GM18526 (cell line): Measurements from ENCODE around the gene CEP128.

ENCODE experiments used
- POLR2A ChIP-seq: IDR thresholded peaks from 3 replicates; pipeline ENCODE4 v1.6.1; 2011; ENCODE audit not compliant: insufficient read length; ENCODE audit errors: extremely low read depth

The CEP128 gene

DNA sequence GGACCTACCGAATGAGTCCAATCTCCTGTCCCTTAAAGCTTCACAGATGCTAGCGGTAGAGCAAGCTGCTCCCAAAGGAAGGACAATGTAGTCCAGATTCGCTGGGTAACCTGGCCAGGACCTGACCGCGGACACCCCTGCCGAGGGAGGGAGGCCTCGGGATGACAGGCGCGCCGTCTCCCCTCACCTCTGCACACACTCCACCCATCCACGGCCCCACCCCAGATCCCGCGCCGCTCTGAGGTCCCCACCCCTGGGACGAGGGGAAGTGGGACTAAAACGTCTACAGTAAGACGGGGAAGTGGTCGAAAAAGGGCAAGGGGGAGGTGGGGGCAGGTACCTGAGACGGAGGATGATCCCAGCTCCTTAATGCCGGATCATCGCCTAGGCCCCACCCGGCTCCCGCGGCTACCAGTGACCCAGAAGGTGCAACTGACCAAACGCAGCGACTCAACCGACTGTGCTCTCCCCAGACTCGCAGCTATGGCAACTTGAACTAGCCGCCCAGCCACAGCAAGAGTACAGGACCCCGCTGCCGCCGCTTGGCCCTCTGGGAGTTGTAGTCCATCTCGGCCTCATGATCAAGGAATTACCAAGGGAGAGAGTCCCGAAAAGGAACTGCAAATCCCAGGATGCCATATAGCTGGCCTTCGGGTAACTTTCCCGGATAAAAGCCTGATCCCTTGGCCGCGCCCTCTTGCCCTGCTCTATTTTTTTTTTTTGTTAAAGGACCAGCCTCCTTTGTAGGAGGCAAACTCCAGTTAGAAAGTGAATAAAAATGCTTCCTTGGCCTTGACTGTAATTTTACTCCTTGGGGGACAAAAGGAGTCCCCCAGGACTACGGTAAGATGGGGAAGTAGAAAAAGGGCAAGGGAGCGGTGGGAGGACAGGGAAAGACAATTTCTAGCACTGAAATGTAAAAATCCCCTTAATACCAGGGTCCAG lies at the start of gene CEP128:
CEP128 (minus strand) TSS at position 498 of the 945 bp plus-strand sequence.
- TF ChIP-seq POLR2A = peak; percentile 53

DNA sequence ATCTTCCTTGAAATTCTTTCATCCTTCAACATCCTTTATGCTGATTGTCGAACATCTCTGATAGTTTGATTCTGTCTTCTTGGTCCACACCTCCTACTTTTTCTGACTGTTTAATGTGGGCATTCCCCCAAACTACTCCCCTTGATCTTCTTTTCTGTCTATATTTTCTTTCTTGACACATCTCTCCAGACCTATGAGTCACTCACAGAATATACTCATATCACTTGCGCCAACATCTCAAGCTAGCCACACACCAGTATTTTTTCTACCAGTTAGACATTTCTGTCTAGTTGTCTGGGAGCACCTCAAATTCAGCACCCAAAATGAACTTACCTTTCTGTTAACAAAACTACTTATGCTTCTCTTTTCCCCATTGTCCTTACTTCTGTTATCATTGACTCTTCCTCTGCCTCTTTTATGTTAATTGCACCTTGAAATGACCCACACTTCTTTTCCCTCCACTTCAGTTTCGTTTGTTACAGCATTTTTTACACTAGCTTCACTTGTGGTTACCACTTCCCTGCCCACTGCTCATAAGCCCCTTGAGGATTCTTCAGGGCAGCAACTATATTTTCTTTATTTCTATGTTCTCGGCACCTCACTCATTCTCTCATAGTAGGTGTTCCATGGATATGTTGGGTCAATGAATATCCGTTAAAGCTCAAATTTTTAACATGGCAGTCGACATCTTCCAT lies 47.3 kb upstream of the CEP128 start:
- no peak for TF ChIP-seq POLR2A

DNA sequence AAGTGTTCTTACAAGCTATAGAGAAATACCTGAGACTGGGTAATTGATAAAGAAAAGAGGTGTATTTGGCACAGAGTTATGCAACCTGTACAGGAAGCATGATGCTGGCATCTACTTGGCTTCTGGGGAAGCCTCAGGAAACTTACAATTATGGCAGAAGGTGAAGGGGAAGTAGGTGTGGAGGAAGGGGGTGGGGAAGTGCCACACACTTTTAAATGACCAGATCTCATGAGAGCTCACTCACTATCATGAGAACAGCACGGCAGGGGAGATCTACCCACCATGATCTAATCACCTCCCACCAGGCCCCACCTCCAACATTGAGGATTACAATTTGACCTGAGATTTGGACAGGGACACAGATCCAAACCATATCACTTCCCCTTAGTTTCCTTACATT lies 46.7 kb upstream of the CEP128 start:
- no peak for TF ChIP-seq POLR2A

DNA sequence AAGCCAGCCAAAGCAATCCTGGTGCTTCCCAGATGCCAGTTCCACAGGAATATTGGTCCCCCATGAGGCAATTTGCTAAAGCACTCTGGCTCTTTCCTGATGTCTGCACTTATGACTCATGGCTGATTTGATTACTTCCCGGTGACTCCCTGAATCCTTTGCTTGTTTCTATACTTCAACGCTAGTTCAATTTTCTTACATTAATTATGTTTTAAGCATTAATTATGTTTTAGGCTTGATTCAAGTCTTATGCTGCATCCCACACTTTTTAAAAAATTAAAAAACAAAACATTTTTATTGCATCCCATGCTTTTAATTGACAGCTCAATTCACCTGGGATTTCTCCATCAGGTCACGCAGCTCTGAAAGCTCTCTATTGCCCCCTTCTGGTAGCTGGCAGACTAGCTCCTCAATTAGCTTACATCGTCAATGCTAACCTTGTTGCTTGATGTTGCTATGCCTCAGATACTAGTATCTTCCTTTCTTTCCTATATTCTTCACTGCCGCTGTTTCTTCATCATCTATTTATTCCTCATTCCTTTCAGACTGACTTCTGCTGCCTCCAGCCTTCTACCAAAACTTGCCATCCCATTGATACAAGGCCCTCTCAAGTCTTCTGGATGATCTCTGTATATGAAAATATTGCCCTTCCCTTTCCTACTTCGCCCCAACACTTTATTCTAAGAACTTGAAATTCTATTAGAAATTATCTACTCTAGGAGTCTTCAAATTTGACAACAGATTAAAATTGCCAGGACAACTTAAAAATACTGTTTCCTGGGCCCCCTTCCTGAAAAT lies 45.9 kb upstream of the CEP128 start:
- no peak for TF ChIP-seq POLR2A

DNA sequence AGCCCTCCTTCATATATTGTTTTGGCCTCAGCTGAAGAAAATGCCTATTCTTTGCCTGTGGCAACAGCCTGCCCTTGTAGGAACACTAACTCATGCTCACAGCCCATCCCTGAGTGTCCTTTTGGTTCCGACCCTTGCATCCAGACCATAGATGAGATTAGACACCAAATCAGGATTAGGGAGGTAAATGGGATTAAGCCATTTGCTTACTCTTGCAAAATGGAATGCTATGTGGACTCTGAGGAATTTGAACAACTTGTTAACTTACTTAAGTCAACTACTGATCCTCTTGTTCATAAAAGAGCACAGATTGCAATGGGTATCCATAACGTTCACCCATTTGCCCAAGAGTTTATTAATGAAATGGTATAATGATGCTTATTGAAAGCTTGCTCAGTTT lies 41.2 kb upstream of the CEP128 start:
- TF ChIP-seq POLR2A = no peak

DNA sequence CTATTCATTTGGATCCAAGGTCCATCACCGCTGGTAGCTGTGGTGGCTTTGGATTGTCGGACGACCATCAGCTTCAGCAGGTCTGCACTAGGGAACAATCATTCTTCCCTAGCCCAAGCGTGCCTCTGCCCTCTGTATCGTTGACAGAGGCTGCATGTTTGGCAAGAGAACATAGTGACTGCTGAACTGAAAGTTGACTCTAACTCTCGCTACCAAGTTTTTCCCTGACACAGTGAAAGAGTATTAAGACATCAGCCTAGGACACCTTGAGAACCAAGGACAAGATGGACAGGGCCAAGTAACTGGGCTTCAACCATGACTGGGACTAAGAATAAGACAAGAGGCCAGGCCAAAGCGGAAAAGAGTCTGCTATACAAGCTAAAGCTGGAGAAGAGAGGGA lies 40.1 kb upstream of the CEP128 start:
- TF ChIP-seq POLR2A = no peak

DNA sequence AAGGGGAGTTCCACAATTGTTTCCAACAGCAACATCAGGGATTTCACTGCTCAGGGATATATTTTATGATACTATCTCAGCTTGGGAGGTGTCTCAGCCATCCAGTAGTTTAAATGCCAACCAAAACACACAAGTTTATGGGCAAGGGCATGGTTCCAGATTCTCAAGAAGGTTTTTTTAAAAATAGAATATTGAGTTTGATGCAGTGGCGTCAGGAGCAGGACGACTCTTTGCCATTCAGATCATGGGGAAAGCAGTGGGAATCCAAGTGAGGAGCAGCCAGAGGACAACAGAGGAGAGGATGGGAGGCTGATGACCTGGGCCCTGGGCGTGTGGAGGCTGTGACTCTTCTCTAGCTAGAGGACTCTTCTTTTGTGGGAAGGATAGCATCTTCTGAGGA lies 39.6 kb upstream of the CEP128 start:
- no peak for TF ChIP-seq POLR2A

DNA sequence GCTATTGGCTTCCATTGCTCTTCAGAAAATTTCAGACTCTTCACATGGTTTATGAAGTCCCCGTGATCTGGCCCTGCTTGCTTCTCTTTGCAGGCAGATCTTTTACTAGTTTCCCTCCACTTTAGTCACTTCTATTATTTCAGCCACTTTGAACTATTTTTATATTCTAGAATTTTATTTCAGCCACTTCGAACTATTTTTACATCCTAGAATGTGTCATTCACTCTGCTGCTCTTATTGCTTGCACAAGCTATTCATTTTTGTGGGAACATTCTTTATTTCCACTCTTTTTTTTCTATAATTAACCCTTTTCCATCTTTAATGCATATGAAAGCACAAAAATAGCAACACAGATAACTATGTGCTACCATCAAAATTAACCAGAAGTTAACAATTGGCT lies 38.4 kb upstream of the CEP128 start:
- TF ChIP-seq POLR2A = no peak

DNA sequence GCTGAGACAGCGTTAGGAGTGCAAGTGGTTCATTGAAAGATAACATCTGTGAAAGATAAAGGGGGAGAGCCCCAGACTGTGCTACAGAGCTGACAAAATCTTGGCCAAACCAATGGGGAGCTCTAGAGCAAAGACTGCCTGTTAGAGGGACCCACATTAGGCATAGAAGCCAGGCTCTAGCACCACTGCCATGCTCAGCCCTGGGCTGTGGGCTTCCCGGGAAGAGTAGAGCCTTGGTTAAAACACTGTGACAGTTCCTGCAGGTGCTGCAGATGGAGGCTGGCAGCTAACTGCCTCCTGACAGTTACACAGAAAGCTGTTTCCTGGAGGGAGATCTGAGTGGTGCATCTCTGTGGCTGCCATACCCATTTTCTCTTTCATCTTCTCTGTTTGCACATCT lies 36.9 kb upstream of the CEP128 start:
- no peak for TF ChIP-seq POLR2A

DNA sequence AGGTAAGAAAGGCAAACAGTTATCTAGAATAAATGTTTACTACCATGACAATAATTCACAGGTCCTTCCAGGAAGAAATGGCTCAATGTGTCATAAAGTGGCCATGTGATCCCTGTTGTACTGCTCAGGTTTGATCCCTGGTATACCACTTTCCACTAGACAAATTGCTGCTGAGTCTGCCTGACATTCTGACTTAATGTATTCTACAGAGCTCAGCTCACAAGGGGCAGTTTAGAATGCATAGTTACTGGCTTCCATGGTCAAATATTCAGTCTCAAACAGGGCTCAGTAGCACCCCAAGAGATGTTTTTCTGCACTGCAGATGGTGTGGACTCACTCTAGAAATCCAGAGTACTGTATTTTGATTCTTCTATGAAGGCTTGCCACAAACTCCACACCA lies 35.7 kb upstream of the CEP128 start:
- TF ChIP-seq POLR2A = no peak

DNA sequence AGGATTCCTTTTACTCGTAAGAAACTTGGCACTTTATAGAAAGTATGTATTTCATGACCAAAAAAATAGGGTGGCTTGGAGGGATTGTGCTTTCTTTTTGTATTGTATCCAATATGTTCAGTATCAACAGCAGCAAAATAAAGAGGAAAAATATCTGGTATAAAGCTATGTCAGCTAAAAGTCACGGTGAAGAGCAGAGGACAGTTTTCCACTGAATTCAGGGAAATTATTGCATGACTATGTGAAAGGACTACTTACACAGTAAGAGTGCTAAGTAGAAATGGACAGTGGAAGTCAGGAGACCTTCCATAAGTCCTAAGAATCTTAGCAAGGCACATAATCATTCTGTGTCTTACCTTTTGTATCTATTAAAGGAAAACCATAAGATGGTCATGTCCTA lies 33.1 kb upstream of the CEP128 start:
- TF ChIP-seq POLR2A = no peak

DNA sequence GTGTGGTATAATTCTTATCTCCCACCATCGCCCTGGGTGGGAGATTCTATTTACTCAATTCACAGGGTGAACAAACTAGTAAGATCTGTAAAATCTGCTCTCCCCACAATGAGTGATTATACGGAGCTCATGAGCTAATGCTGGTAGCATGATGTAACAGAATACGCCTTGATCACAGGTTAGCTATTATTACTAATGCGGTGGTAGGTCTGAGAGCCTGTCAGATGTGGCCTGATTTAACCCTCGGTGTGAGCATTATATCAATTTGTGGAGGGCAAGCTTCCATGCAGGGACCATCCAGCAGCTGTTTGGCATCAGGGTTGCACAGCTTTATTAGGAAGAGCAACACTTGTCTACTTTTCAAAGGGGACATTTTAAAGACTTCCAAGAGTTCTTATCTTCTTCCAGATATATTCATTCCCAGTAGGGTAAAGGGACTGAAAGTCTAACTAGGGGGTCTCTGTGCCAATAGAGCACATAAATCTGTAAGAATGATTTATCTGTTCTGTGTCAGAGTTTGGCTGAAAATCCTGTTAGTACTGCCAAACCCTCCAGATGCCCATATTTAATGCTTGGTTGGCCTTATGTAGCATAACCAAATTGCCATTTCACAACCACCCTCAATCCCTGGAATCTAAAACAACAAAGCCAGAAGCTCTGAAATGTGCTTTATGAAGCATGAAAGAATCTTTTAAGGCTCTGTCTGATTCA lies 32.5 kb upstream of the CEP128 start:
- TF ChIP-seq POLR2A = no peak

DNA sequence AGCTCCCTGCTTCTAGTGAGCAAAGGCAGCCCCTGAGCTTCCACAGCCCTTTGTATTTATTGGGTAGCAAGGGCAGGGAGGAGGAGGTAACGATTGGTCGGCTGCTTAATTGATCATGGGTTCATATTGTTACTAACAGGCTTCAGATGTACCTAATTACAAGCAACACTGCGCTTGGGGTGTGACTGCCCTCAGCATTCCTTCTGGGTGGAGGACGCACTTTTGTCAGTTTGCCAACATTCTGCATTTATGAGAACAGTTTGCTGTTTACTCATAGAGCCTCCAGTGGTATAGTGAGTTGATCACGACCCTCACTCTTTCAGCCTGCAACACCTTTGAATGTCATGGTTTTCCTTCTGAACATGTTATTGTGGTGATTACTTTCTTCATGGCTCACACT lies 23.5 kb upstream of the CEP128 start:
- TF ChIP-seq POLR2A = no peak

DNA sequence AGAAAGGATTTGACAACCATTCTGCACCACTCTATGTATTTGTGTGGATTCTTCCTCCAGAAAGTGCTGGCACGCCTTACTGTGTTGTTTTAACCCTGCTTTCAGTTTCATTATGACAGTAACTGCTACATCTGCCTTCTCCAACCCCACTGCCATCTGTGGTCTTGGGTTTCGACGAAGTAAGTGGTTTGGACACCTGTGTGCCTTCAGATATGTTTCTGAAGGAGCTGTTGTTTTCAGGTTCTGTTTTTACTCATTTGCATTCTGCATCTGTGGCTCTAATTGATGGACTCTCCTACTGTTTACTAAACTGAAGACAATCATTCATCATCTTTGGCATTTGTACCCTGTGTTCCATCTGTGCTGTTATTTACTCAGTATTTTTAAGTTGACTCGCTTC lies 18.0 kb upstream of the CEP128 start:
- TF ChIP-seq POLR2A = no peak

DNA sequence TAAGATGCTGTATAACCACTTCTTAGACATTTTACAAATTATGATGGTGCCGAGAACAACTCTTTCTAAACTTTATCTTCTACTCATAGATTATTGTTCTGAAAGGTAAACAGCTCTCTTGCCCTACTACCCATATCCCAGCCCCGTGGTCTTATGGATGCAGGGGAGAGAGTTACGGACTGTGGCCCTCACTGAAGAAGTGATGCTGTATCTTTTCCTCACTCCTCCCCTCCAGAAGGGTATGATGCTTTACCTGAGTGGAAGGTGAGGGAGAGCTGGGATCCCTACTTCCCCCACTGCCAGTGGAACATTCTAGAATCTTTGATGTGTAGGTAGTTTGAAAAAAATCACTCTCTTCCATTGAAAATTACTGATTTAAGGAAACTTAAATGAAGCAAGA lies 17.4 kb upstream of the CEP128 start:
- no peak for TF ChIP-seq POLR2A
